ENCODE measurements around the gene WBP11.

Gene WBP11

GRCh38 chr12:14774906-14775635, 28.2 kb downstream of the WBP11 start:
- DNase-seq (ENCODE audit: low read depth) = peak; percentile 65
- no peak for TF ChIP-seq CTCF (conservative IDR thresholded peaks at IDR 0.05; ENCODE audit: low read depth, low read length)

GRCh38 chr12:14774074-14774905, 29.0 kb downstream of the WBP11 start:
- peak; percentile 99 for DNase-seq (ENCODE audit: low read depth)
- no peak for TF ChIP-seq CTCF (conservative IDR thresholded peaks at IDR 0.05; ENCODE audit: low read depth, low read length)
- peak overlapping the region; percentile 76 for H3K4me3 ChIP-seq (ENCODE audit: low read depth, low read length)

More at GRCh38 chr12:14774906-14775635, 28.2 kb downstream of the WBP11 start:
- H3K4me3 ChIP-seq (ENCODE audit: low read depth, low read length) = peak overlapping the region; percentile 76

GRCh38 chr12:14773685-14774073, 29.6 kb downstream of the WBP11 start:
- DNase-seq (ENCODE audit: low read depth) = no peak
- peak overlapping the region; percentile 76 for H3K4me3 ChIP-seq (ENCODE audit: low read depth, low read length)
- TF ChIP-seq CTCF (conservative IDR thresholded peaks at IDR 0.05; ENCODE audit: low read depth, low read length) = no peak

- DNase-seq (ENCODE audit: low read depth) = no peak
- no peak for TF ChIP-seq CTCF (conservative IDR thresholded peaks at IDR 0.05; ENCODE audit: low read depth, low read length)
- no peak overlapping the region for H3K4me3 ChIP-seq (ENCODE audit: low read depth, low read length)
Measured at GRCh38 chr12:14772946-14773345, 30.3 kb downstream of the WBP11 start.

GRCh38 chr12:14771651-14772137, 31.6 kb downstream of the WBP11 start:
- H3K4me3 ChIP-seq (ENCODE audit: low read depth, low read length) = peak overlapping the region; percentile 86
- no peak for TF ChIP-seq CTCF (conservative IDR thresholded peaks at IDR 0.05; ENCODE audit: low read depth, low read length)
- DNase-seq (ENCODE audit: low read depth) = no peak

- TF ChIP-seq CTCF (conservative IDR thresholded peaks at IDR 0.05; ENCODE audit: low read depth, low read length) = no peak
- peak overlapping the region; percentile 86 for H3K4me3 ChIP-seq (ENCODE audit: low read depth, low read length)
- DNase-seq (ENCODE audit: low read depth) = peak; percentile 97
Measured at GRCh38 chr12:14770496-14771461, 32.5 kb downstream of the WBP11 start.

Data from choroid plexus epithelial cell (primary cell).